ENCODE measurements around the gene ADAMTS2.

Gene ADAMTS2

GRCh38 chr5:179317411-179318220 lies 27.6 kb downstream of the ADAMTS2 start:
- H3K4me3 ChIP-seq (ENCODE audit: low read depth, low read length) = no peak overlapping the region
- no peak for TF ChIP-seq CTCF (IDR thresholded peaks at IDR 0.05; ENCODE audit: borderline replicate concordance, insufficient read depth, low read depth, low read length)

- TF ChIP-seq CTCF (IDR thresholded peaks at IDR 0.05; ENCODE audit: borderline replicate concordance, insufficient read depth, low read depth, low read length) = no peak
Measured at GRCh38 chr5:179316982-179317381, 28.3 kb downstream of the ADAMTS2 start.

GRCh38 chr5:179316111-179316551 lies 29.1 kb downstream of the ADAMTS2 start:
- H3K4me3 ChIP-seq (ENCODE audit: low read depth, low read length) = no peak overlapping the region
- TF ChIP-seq CTCF (IDR thresholded peaks at IDR 0.05; ENCODE audit: borderline replicate concordance, insufficient read depth, low read depth, low read length) = no peak

More at GRCh38 chr5:179316982-179317381, 28.3 kb downstream of the ADAMTS2 start:
- H3K4me3 ChIP-seq (ENCODE audit: low read depth, low read length) = no peak overlapping the region

GRCh38 chr5:179315356-179315890 lies 29.8 kb downstream of the ADAMTS2 start:
- no peak overlapping the region for H3K4me3 ChIP-seq (ENCODE audit: low read depth, low read length)
- TF ChIP-seq CTCF (IDR thresholded peaks at IDR 0.05; ENCODE audit: borderline replicate concordance, insufficient read depth, low read depth, low read length) = no peak

GRCh38 chr5:179314606-179315355 lies 30.5 kb downstream of the ADAMTS2 start:
- H3K4me3 ChIP-seq (ENCODE audit: low read depth, low read length) = no peak overlapping the region
- TF ChIP-seq CTCF (IDR thresholded peaks at IDR 0.05; ENCODE audit: borderline replicate concordance, insufficient read depth, low read depth, low read length) = no peak

- TF ChIP-seq CTCF (IDR thresholded peaks at IDR 0.05; ENCODE audit: borderline replicate concordance, insufficient read depth, low read depth, low read length) = no peak
- H3K4me3 ChIP-seq (ENCODE audit: low read depth, low read length) = no peak overlapping the region
Measured at GRCh38 chr5:179313849-179314521, 31.3 kb downstream of the ADAMTS2 start.
